Bronchial epithelial cell (primary cell): ENCODE measurements around the gene HUNK. TPM values are rescaled to one million over a fixed set of nuclear protein-coding genes. Genes with fewer than 3 reads are reported as not detected.

Experiments
- DNase-seq: peaks from one replicate; pipeline ENCODE4 v3.0.0-alpha.2; 2010; ENCODE audit warnings: low read depth
- FAIRE-seq: peaks from 2 replicates; lab custom pipeline; 2011; peaks lifted over from hg19 to GRCh38; lab: Jason Lieb, UNC
- H3K27me3 ChIP-seq: 2 replicates; pipeline ENCODE4 v1.5.1; 2011; ENCODE audit warnings: low read length; ENCODE audit not compliant: control insufficient read depth, insufficient read depth
- H3K36me3 ChIP-seq: 2 replicates; pipeline ENCODE4 v1.5.1; 2011; ENCODE audit warnings: low read length; ENCODE audit not compliant: control insufficient read depth, insufficient read depth
- H3K4me3 ChIP-seq: 2 replicates; pipeline ENCODE4 v1.5.1; 2011; ENCODE audit warnings: mild to moderate bottlenecking, low read depth, low read length, control low read depth
- total RNA-seq: library from RNA; depleted of rRNA; stranded (reverse); fragments of >200 nt; gene quantifications from 2 replicates; pipeline ENCODE4 v1.2.1, GENCODE V29; 2014
- TF ChIP-seq, protein P1 (sequence below): IDR thresholded peaks from 2 replicates; pipeline ENCODE4 v1.5.1; 2011; ENCODE audit warnings: mild to moderate bottlenecking, moderate library complexity, low read length, control low read depth, inconsistent platforms; ENCODE audit not compliant: insufficient read depth, severe bottlenecking

The HUNK gene
- total RNA-seq, 1 donor from 2014 or later = under 0.01 TPM

DNA sequence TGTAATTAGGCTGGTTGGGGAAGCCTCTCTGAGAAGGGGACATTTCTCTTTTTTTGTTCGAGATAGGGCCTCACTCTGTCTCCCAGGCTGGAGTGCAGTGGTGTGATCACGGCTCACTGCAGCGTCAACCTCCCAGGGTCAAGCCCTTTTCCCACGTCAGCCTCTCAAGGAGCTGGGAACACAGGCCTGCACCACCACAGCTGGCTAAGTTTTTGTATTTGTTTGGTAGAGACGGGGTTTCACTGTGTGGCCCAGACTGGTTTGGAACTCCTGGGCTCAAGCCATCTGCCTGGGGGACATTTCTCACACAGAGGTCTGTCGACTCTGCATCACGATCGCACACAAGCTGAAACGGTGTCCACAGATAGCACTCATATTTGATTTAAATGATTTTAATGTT lies 39.7 kb downstream of the HUNK start:
- TF ChIP-seq, protein P1, sequence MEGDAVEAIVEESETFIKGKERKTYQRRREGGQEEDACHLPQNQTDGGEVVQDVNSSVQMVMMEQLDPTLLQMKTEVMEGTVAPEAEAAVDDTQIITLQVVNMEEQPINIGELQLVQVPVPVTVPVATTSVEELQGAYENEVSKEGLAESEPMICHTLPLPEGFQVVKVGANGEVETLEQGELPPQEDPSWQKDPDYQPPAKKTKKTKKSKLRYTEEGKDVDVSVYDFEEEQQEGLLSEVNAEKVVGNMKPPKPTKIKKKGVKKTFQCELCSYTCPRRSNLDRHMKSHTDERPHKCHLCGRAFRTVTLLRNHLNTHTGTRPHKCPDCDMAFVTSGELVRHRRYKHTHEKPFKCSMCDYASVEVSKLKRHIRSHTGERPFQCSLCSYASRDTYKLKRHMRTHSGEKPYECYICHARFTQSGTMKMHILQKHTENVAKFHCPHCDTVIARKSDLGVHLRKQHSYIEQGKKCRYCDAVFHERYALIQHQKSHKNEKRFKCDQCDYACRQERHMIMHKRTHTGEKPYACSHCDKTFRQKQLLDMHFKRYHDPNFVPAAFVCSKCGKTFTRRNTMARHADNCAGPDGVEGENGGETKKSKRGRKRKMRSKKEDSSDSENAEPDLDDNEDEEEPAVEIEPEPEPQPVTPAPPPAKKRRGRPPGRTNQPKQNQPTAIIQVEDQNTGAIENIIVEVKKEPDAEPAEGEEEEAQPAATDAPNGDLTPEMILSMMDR = no peak
- H3K36me3 ChIP-seq = no peaks in the 10 kb centered on the region
- no peak for DNase-seq
- no peaks in the 10 kb centered on the region for H3K27me3 ChIP-seq
- H3K4me3 ChIP-seq = no peak overlapping the region
- no peak for FAIRE-seq

DNA sequence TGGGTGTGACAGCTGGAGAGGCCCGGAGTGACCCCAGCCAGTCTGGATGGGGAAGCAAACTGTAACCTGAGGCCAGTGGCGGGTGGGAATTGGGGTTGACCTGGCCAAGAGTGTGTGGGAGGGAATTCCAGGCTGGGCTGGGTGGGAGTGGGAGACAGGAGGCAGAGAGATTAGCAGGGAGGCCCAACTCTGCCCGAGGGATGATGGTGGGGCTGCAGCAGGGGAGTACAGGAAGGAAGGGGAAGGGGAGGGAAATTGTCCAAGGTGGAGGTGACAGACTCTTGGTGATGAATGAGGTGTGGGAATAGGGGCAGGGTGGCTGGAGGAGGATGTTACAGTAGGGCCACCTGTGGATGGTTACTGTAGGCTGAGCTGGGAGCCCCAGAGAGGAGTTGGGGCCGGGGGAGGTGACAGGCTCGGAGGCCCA lies 40.4 kb downstream of the HUNK start:
- TF ChIP-seq, protein P1 = no peak
- no peak for FAIRE-seq

GRCh38 chr21:31914472-31914871 lies 41.7 kb downstream of the HUNK start:
- H3K36me3 ChIP-seq = no peaks in the 10 kb centered on the region
- TF ChIP-seq, protein P1 = no peak
- no peak for FAIRE-seq
- DNase-seq = no peak
- no peaks in the 10 kb centered on the region for H3K27me3 ChIP-seq
- H3K4me3 ChIP-seq = no peak overlapping the region

More for the DNA sequence above, 40.4 kb downstream of the HUNK start:
- H3K4me3 ChIP-seq = no peak overlapping the region
- no peaks in the 10 kb centered on the region for H3K36me3 ChIP-seq
- no peaks in the 10 kb centered on the region for H3K27me3 ChIP-seq
- no peak for DNase-seq

DNA sequence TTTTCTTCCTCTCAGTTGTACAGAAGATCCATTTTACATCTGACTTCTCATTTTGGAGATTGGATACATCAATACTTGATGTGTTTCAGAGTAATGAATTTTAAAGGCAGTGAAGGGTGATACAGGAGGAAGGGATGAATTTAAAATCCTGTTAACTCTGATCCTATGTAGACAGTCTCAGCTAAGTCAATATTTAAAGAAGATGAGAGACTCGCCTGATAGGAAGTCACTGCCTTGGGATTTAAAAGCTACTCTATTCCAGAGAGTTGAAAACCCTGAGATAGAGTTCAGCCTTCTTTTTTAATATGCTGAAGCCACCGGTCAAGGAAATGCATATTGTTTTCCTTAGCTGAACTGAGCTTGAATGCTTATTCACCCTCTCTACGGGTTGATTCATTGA lies 42.7 kb downstream of the HUNK start:
- FAIRE-seq (no peak), DNase-seq (no peak)
- Histone ChIP-seq H3K36me3 (no peaks in the 10 kb centered on the region), H3K4me3 (no peak overlapping the region), H3K27me3 (no peaks in the 10 kb centered on the region)
- TF ChIP-seq, protein P1 = no peak

DNA sequence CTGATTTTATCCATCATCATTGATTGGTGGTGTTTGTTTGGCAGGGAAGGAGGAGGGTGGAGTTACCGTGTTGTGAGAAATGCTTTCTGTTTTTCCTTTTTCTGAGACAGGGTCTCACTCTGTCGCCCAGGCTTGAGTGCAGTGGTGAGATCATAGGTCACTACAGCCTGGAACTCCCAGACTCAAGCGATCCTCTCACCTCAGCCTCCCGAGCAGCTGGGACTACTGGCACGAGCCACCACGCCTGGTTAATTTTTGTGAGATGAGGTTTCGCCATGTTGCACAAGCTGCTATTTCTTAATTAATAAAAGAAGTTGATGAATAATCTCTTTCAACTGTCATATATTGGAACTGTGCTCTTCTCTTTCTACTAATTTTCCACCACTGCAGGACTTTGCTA lies 44.3 kb downstream of the HUNK start:
- no peaks in the 10 kb centered on the region for H3K36me3 ChIP-seq
- H3K27me3 ChIP-seq = no peaks in the 10 kb centered on the region
- TF ChIP-seq, protein P1 = no peak
- FAIRE-seq = no peak
- no peak overlapping the region for H3K4me3 ChIP-seq
- DNase-seq = no peak

GRCh38 chr21:31918250-31918775 lies 45.5 kb downstream of the HUNK start:
- no peak for FAIRE-seq
- Histone ChIP-seq H3K27me3 (no peaks in the 10 kb centered on the region), H3K4me3 (no peak overlapping the region), H3K36me3 (no peaks in the 10 kb centered on the region)
- TF ChIP-seq, protein P1 = no peak
- DNase-seq = no peak
